ENCODE data around the gene C8A.

Gene C8A

DNA sequence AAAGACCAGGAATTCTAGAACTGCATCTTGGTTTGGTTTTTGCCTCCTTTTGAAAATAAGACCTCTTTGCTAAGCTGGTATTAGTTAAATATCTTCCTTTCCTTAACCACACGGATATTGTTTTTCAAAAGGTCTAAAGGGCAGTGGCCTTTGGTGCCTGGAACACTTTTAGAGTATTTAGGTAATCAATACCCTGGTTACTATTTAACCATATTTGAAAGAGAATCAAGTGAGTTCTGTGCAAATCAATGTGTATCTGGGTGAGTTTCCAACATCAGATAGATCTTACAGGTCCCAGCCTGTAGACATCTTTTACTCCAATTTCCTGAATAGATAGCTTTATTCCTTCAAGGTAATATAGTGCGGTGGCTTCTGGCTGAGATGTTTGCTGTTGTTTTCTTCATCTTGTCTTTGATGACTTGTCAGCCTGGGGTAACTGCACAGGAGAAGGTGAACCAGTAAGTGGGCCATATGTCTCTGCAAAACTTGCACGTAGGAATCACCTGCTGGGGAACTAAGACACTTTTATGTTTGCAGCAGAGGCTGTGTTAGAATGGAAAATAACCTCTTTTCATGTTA, at the start of gene C8A:
TSS of gene C8A (plus strand) at position 277 of the 579 bp plus-strand sequence. CDS start at position 382, 105 bp downstream.
- DNase-seq, result no peak

- DNase-seq, result no peak
Observed at GRCh38 chr1:56806804-56807203, 47.8 kb upstream of the C8A start.

DNA sequence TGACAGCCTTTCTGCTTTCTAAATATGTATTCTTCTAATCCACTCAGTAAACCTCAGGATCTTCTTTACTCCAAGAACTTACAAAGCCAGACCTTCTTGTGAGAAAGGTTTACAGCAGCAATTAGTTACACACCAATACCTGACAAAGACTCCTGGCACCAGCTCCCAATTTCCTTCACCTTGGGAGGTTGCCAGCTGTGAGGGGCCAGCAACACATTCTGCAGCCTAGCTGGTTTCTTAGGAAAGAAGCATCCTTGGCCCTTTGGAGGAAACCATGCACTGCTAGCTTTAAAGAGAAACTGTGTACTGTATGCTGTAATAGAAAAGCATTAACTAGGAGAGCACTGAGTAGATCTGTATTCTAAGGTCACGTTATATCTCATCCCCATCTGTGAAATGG, 46.2 kb upstream of the C8A start:
- no peak for DNase-seq

- no peak for DNase-seq
Observed at GRCh38 chr1:56811331-56811730, 43.3 kb upstream of the C8A start.

DNA sequence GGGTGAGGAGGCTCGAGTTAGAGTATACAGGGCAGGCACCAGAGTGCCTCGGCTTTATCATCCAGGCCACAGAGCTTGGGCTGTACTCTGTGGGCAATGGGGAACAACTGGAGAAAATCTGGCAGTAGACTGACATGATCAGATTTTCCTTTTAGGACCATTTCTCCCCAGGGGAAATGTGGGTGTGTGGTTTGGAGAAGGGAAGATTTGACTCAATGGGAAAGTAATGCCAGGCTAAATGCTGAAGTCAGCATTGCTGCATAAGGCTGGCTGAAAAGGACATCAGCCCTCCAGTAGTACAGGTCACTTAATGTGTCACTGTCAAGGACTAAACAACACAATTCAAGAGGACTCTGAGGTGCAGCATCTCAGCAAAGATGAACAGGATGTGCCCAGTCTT, 40.4 kb upstream of the C8A start:
- DNase-seq, result no peak

GRCh38 chr1:56816264-56816663, 38.3 kb upstream of the C8A start:
- no peak for DNase-seq

DNA sequence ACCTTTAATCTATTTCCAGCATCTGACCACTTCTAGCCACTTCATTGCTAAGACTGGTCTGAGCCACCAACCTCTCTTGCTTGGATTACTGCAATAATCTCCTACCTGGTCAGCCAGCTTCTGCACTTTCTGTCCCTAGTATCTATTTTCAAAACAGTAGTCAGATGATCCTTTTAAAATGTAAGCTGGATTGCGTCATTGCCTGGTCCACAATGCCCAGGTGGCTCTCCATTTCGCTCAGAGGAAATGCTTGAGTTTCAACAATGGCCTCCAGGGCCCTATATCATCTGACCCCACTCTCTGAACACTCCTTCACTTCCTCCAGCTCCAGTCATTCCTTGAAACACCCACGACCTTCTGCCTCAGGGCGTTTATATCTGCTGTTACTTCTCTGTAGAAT, 37.7 kb upstream of the C8A start:
- no peak for DNase-seq

DNA sequence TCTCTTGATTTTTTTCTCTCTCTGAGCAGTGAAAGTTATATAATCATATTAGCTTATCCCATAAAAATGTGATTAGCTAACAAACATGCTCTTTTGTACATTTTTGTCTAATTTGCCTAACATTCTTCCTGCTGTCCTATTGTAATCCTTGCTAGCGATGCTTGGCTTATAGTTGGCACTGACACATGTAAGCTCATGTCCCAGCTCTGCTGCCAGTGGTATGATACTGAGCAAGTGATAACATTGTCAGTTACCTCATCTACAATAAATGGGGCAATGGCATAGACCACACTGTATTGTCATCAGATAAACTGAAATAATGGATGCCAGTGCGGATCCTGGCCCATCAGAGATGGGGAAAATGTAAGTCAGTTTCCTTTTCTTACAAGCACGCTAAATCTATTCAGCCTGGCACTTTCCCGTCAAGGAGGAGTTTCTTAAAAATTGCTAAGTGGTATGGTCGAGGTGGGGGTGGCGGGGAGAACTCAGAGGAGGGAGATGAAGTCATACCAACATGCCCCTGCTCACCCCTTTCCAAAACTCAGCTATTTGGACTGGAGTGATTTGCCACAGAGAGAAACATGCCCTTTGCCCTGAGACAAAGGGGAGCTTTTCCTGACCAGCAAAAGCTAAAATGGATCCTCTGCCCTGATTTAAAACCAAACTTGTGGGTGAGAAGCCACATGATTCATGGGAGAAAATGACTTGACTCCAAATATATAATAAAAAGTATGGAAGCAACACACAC, 36.7 kb upstream of the C8A start:
- no peak for DNase-seq

- no peak for DNase-seq
Observed at GRCh38 chr1:56819387-56819899, 35.2 kb upstream of the C8A start, which contains the start of gene FYB2. Gene FYB2, minus strand, starts transcription at chr1:56819404. Its CDS starts 114 bp downstream, at chr1:56819290.

DNA sequence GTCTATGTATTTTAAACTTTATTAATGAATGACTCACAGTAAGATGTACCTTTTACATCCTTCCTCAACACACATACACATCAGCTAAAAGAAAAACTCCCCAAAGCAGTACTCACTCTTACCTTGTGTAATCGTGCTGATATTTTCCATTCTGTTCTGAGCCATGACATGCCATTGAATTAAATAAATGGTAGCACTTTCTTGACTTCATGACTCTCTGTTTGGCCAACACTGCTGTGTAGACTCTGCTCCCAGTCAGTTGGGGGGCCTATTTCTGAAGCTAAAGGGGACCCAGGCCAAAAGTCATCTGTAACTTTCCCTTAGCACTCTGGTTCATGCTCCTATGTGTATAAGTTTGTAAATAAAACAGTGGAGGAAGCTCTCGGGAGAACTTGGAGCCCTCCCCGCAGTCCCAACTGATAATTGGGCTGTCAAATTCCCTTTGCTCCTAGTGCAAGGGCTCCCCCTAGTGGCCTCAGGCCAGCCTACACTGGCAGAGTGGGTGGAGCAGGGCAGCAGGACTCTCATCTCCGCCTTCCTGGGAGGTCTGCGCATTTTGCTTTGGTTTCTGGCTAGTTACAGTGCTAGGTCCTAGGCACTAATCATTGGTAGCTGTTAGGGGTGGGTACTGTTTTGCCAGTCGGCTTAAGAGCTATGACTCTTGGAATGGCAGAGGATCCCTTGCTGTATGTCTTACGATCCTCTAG, 33.7 kb upstream of the C8A start:
- peak; percentile 79 for DNase-seq

GRCh38 chr1:56821462-56821797, 33.2 kb upstream of the C8A start:
- DNase-seq, result no peak

DNA sequence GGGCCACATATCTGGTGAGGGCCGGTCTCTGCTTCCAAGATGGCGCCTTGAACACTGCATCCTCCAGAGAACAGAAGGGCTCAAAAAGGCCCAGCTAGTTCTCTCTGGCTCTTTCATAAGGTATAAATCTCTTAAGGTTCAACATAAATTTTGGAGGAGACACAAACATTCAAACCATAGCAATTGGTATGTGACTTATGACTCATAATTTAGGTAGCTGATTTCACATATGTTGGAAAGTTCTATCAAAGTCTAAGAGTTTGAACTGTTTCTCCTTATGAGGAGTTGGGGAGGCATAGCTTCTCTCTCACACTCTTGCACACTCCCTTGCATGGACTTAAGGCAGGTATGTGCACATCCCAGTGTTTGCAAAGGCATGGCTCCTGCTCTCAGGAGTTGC, 30.3 kb upstream of the C8A start:
- DNase-seq, result no peak

DNA sequence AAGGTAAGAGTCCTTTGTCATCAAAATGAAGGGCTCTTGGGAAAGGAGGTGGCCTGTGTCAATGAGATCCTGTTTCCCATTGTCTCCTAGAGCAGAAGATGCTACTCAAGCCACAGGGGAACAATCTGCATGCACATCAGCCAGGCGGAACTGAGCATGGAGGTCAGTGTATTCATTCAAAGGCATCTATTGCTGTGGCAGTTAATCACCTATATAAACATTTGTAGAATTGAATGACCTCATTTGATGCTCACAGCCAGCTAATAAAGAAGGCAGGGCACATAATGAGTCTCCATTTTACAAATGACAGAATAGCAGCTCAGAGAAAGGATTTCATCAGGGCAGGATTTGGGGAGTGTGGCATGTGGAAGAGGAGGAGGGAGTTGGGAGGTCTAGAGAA, 29.7 kb upstream of the C8A start:
- no peak for DNase-seq

DNA sequence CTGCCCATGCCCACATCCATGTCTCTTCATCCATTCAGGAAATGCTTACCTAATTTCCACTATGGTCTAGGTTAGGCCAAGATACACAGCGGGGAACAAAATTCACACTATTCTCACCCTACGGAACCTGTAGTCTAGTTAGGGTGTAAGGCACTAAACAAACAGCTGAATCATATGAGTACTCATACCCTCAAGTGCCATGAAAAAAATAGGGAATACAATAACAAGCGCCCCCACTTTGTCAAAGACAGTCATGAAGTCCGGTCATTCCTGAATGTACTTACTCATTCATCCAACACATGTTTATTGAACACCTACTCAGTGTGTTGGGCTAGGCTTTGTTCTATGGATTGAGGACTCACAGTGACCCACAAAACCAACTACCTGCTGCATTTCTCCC, 29.2 kb upstream of the C8A start:
- DNase-seq, result no peak

DNA sequence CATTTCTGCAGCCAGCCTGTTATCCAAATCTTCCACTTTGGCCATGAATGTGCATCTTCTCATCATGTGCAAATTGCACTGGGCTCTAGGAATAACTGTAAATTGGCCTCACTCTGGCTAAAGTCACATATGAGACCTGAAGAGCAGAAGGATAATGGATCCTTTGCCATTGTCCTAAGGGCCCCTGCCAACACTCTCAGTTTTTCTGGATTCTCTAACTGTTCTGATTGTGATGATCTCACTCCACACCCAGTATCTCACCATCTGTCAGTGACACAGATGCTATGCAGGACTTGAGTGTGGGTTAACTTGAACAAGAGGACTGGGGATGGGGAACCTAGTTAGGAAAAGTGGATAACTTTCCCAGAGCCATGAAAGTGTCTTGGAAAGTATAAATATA, 26.9 kb upstream of the C8A start:
- no peak for DNase-seq

DNA sequence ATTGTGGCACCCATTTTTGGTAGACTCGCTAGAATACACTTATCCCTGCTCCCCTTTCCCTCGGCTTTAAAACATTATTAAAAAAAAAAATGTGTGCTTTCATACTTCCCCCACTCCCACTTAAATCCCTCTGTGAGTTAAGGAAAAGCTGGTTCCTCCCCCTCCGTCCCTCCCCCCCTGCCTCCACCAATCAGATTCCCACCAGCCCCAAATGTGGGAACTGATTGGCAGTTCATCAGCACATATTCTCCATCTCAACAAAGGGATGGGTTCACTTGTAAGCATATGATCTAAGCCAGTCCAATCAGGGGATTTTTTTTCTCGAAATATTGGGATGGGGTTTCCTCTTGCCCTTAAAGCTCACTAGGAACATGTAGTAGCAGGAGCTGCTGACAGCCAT, 24.5 kb upstream of the C8A start:
- no peak for DNase-seq

DNA sequence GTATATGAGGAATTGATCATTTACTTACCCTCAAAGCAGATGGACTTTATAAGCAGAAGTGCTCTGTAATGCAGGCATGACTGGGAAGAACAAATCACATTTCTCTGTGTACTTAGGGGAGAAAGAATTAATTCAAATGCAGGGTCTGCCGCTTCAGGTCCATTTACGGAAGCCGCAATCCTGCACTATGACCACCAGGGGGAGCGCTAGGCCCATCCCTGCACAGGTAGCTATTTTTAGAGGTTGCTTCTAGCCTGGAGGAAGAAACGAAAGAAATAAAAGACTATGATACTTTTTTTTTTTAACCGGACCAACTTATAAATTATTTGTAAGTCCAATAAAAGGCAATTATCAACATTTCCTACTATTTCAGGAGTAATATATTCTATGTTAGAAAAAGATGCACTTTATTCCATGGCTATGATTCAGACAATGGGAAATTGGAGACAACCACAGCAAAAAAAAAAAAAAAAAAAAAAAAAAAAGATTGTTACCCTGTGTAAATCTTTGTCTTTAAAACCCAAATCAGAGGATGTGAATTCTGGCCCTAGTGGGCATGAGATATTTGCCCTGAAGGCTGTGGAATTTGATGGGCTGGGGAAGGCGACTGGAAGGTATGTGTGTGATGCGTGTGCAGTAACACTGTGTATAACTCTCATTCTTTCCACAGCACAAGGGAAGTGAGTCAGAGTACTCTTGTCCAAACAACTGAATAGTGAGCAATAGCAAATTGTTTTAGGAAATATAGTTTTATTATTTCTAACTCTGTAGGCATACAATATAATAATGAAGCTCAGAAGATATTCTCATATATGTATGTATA, 22.5 kb upstream of the C8A start:
- peak; percentile 63 for DNase-seq

DNA sequence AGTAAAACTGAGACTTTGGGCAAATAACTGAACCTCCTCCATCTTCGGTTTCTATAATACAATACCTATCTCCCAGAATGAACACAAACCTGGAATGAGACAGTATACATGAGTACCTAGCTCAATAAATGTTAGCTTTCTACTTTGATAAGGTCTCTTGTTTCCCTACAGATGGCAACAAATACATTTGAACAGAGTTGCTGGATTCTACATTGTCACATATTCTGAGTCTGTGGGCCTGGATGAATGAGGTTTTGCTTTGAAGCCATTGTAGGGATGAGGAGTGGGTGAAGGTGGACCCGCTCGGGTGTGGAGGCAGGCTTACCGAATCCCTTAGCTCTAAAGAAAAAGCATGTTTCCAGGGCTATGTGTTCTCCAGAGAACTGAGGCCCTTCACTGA, 21.5 kb upstream of the C8A start:
- no peak for DNase-seq

GRCh38 chr1:56834137-56834900, 20.3 kb upstream of the C8A start:
- no peak for DNase-seq

GRCh38 chr1:56835657-56836056, 18.9 kb upstream of the C8A start:
- no peak for DNase-seq

DNA sequence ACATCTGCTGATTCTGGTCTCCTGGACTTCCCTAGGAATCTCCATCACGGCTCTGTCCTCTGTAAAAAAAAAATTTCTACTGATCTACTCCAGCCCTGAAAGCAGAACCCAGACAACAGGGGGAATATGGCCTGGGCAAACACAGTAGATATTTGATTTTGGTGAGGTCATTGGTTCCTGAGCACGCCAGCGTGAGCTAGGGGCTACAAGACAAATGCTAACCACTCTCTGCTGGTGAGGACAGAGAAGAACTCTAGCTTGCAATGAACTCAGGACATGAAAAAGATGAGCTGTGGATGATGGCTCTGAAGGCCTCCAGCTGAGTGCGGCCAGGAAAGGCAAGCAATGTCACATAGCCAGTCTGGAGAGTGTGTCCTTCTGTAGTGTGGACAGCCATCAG, 18.2 kb upstream of the C8A start:
- no peak for DNase-seq

GRCh38 chr1:56837244-56837939, 17.2 kb upstream of the C8A start:
- no peak for DNase-seq
